PC-9 (cell line): Measurements from ENCODE around the gene RETREG1.

Experiments used
- EZH2 ChIP-seq: fragments of 200-600 bp; sonication (generic); IDR thresholded peaks from 2 replicates; pipeline ENCODE4 v1.8.0; 2017; ENCODE audit warnings: antibody characterized with exemption, low read depth
- TF ChIP-seq, protein P1 (sequence below): fragments of 200-600 bp; sonication (generic); conservative IDR thresholded peaks from 2 replicates; pipeline ENCODE4 v1.6.1; 2017; ENCODE audit warnings: mixed run types, antibody characterized with exemption, mild to moderate bottlenecking, moderate library complexity

DNA sequence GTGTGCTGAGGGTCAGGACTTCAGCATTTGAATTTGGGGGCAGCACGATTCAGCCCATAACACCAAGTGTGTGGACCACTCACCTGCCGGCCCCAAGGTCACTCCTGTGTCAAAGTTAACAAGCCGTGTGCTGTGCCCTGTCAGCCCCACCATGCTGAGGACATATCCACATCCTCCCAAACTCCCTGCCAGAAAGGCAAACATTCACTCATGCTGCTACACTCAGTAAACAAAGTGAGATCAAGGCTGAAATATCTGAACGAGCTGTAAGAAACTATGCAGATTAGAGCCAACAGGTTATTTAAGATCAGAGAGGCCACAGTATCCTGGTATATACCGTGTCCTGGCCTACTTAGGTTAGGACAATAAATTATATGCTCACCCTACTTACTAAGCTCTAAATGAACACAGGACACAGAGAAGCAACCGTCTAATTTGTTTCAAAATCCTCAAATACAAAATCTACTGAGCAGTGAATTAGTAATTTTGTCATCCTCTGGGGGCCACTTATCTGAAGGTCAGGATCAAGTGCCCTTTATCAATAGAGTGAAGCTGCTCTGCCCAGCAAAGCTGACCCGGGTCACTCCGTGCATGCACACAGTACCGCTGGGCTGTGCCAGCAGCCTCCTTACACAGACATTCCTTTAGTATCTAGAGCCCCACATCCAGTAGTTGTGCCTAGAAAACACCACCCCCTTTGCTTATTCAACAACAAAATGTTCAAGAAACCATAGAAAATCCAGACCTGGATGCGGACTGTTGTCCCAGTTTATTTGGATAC lies 28.2 kb downstream of the RETREG1 start:
- TF ChIP-seq, protein P1, sequence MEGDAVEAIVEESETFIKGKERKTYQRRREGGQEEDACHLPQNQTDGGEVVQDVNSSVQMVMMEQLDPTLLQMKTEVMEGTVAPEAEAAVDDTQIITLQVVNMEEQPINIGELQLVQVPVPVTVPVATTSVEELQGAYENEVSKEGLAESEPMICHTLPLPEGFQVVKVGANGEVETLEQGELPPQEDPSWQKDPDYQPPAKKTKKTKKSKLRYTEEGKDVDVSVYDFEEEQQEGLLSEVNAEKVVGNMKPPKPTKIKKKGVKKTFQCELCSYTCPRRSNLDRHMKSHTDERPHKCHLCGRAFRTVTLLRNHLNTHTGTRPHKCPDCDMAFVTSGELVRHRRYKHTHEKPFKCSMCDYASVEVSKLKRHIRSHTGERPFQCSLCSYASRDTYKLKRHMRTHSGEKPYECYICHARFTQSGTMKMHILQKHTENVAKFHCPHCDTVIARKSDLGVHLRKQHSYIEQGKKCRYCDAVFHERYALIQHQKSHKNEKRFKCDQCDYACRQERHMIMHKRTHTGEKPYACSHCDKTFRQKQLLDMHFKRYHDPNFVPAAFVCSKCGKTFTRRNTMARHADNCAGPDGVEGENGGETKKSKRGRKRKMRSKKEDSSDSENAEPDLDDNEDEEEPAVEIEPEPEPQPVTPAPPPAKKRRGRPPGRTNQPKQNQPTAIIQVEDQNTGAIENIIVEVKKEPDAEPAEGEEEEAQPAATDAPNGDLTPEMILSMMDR = no peak
- no peak for TF ChIP-seq EZH2
